GM12878 (cell line): ENCODE data around the gene SKIDA1. TPM values are rescaled to one million over a fixed set of nuclear protein-coding genes. Genes with fewer than 3 reads are reported as not detected.
A peak's percentile ranks its signal among the peaks of the same experiment; 100 is the strongest.
"Not testable (repeated sequence)": the region's sequence is repeated elsewhere in the genome, so short reads cannot be mapped to it uniquely, and the experiment has no call there.

Experiments
- ATAC-seq: fragments of 200-7000 bp; cut with Tn5 transposase; 3 replicates; pipeline ENCODE4 v1.9.1; 2020; ENCODE audit warnings: mild to moderate bottlenecking, moderate library complexity
- BruUV-seq: library from RNA; stranded (reverse); fragments of 400-500 nt; replicated peaks from 2 replicates; lab custom pipeline; 2021; lab: Mats Ljungman, UMichigan
- CTCF ChIA-PET: fragments of 300-600 bp; sonication (Branson Sonifier 250); formaldehyde crosslinking; extraction: SDS; loops from one replicate; lab custom pipeline; 2021; ENCODE audit warnings: inconsistent platforms; lab: Yijun Ruan, JAX
- POLR2A ChIA-PET: fragments of 350-600 bp; formaldehyde crosslinking; extraction: SDS; loops from one replicate; lab custom pipeline; 2021; ENCODE audit warnings: inconsistent platforms; lab: Charles Lee
- RAD21 ChIA-PET: fragments of 300-600 bp; sonication (Branson Sonifier 250); formaldehyde crosslinking; loops from one replicate; lab custom pipeline; 2023; ENCODE audit warnings: antibody characterized with exemption; ENCODE audit not compliant: unreplicated experiment; lab: Charles Lee
- SMC1A ChIA-PET: fragments of 300-600 bp; sonication (Branson Sonifier 250); formaldehyde crosslinking; loops from one replicate; lab custom pipeline; 2023; ENCODE audit not compliant: unreplicated experiment, uncharacterized antibody; lab: Charles Lee
- DNase-seq: peaks from one replicate; pipeline ENCODE4 v3.0.0-alpha.2; 2011; ENCODE audit warnings: low read depth, low spot score
- FAIRE-seq: peaks from 3 replicates; lab custom pipeline; 2011; peaks lifted over from hg19 to GRCh38; lab: Jason Lieb, UNC
- H2AFZ ChIP-seq: 2 replicates; pipeline ENCODE4 v1.6.0; 2011; ENCODE audit warnings: low read depth, low read length, control low read depth; ENCODE audit not compliant: control insufficient read depth
- H3K27ac ChIP-seq: 2 replicates; pipeline ENCODE4 v1.5.1; 2011; ENCODE audit warnings: control low read depth; ENCODE audit not compliant: control insufficient read depth, insufficient read depth
- H3K27me3 ChIP-seq, 2 experiments: replicated peaks in 1 of 2; 2 replicates each; pipeline versions ENCODE4 v1.6.0 to v1.6.1; 2011; ENCODE audit warnings: low read length in 1 of 2; ENCODE audit not compliant: control insufficient read depth in 2 of 2, insufficient read depth in 2 of 2
- H3K36me3 ChIP-seq, 2 experiments: 2 replicates each; pipeline ENCODE4 v1.5.1; 2011; ENCODE audit warnings: low read length in 1 of 2; ENCODE audit not compliant: control insufficient read depth in 2 of 2, insufficient read depth in 2 of 2
- H3K4me1 ChIP-seq: 2 replicates; pipeline ENCODE4 v1.6.1; 2011; ENCODE audit warnings: mild to moderate bottlenecking, low read length, moderate library complexity, mixed read lengths; ENCODE audit not compliant: control insufficient read depth, insufficient read depth
- H3K4me2 ChIP-seq: 2 replicates; pipeline ENCODE4 v1.6.0; 2011; ENCODE audit warnings: control low read depth; ENCODE audit not compliant: control insufficient read depth, insufficient read depth
- H3K4me3 ChIP-seq: fragments of 200-600 bp; sonication (generic); 2 replicates; pipeline ENCODE4 v1.5.1; 2016
- H3K79me2 ChIP-seq: 2 replicates; pipeline ENCODE4 v1.6.0; 2011; ENCODE audit warnings: low read length; ENCODE audit not compliant: control insufficient read depth, insufficient read depth
- H3K9ac ChIP-seq: 2 replicates; pipeline ENCODE4 v1.8.0; 2011; ENCODE audit warnings: low read length, control low read depth, mixed read lengths; ENCODE audit not compliant: control insufficient read depth, insufficient read depth
- H3K9me3 ChIP-seq: replicated peaks from 3 replicates; pipeline ENCODE4 v1.5.1; 2011; ENCODE audit warnings: mild to moderate bottlenecking, low read length; ENCODE audit not compliant: control insufficient read depth, insufficient read depth
- H4K20me1 ChIP-seq: 2 replicates; pipeline ENCODE4 v1.6.0; 2011; ENCODE audit not compliant: control insufficient read depth, insufficient read depth
- CEBPB ChIP-seq, 2 experiments: fragments of 150-350 bp in 1 of 2; IDR thresholded peaks; 2 replicates each; pipeline ENCODE4 v1.6.1; 2012 to 2014; ENCODE audit warnings: low read depth in 2 of 2, low read length in 2 of 2, borderline replicate concordance in 1 of 2, inconsistent platforms in 1 of 2
- NBN ChIP-seq: fragments of 450-650 bp; IDR thresholded peaks from 2 replicates; pipeline ENCODE4 v1.6.1; 2016
- NFYA ChIP-seq: IDR thresholded peaks from 2 replicates; pipeline ENCODE4 v1.6.1; 2011; ENCODE audit warnings: low read depth, mild to moderate bottlenecking, low read length, improper control_type of control experiment, borderline replicate concordance
- NKRF ChIP-seq: fragments of 450-650 bp; conservative IDR thresholded peaks from 2 replicates; pipeline ENCODE4 v1.6.1; 2017; ENCODE audit warnings: mild to moderate bottlenecking, moderate library complexity
- NR2F1 ChIP-seq: fragments of 450-650 bp; conservative IDR thresholded peaks from 2 replicates; pipeline ENCODE4 v1.6.1; 2017; ENCODE audit warnings: mild to moderate bottlenecking
- SMARCA5 ChIP-seq: fragments of 450-650 bp; IDR thresholded peaks from 2 replicates; pipeline ENCODE4 v1.6.1; 2017; ENCODE audit warnings: mild to moderate bottlenecking
- USF1 ChIP-seq: IDR thresholded peaks from 2 replicates; pipeline ENCODE4 v1.6.1; 2011; ENCODE audit warnings: borderline replicate concordance, low read depth, mild to moderate bottlenecking, moderate library complexity, mixed read lengths, low read length; ENCODE audit not compliant: insufficient read depth; ENCODE audit errors: extremely low read length
- YBX1 ChIP-seq: fragments of 450-650 bp; IDR thresholded peaks from 2 replicates; pipeline ENCODE4 v1.6.1; 2016; ENCODE audit warnings: antibody characterized with exemption
- ZNF687 ChIP-seq: fragments of 450-650 bp; IDR thresholded peaks from 2 replicates; pipeline ENCODE4 v1.6.1; 2017; ENCODE audit warnings: mild to moderate bottlenecking, moderate library complexity
- WGBS: methylation state at CpG from one replicate; pipeline ENCODE4 v1.1.6; 2016; ENCODE audit warnings: low lambda C conversion rate; ENCODE audit not compliant: insufficient replicate concordance, insufficient coverage; ENCODE audit errors: missing lambda C conversion rate; 5-methylcytosine and 5-hydroxymethylcytosine counted together
- in situ Hi-C: fragments of 300-500 bp; cut with MboI; formaldehyde crosslinking; loops from 9 replicates; pipeline ENCODE4 v1.14.3; 2018; ENCODE audit warnings: mixed read lengths
- intact Hi-C: fragments of 100-400 bp; cut with micrococcal nuclease; formaldehyde crosslinking; loops from one replicate; pipeline ENCODE4 v1.14.2; 2022; ENCODE audit not compliant: unreplicated experiment
- polyA plus RNA-seq, 11 experiments: library from polyadenylated mRNA; depleted of rRNA in 4 of 11; unstranded in 6 of 11; stranded (reverse) in 5 of 11; fragments of >200 nt; fragmentation: Nextera tagmentation in 4 of 11; fragmentation: Illumina TruSeq in 1 of 11; extraction: Ambion mirVana in 4 of 11; extraction: Trizol in 1 of 11; gene quantifications; 1 replicate in 1 of 11; 2 replicates in 10 of 11; pipeline versions ENCODE4 v1.2.1 to v1.2.3, GENCODE V29; 2011 to 2016; ENCODE audit warnings: inconsistent platforms in 2 of 11, missing spikeins in 2 of 11, low read depth in 1 of 11
- total RNA-seq, 4 experiments: library from RNA; depleted of rRNA in 3 of 4; stranded (reverse); fragments of >200 nt in 3 of 4; fragmentation: Illumina TruSeq in 1 of 4; extraction: Trizol in 1 of 4; gene quantifications; 2 replicates each; pipeline versions ENCODE4 v1.2.1 to v1.2.3, GENCODE V29; 2013 to 2021

The SKIDA1 gene
- total and polyA plus RNA-seq, 10 of the 15 experiments (the other 5 are each of a cell fraction or from before 2014, with no cell fraction given): 0.05 to 0.90 (median 0.28) TPM

GRCh38 chr10:21525367-21526187, at the start of gene SKIDA1 (continued):
- TF ChIP-seq SMARCA5 (peak; percentile 40; the same call in 1 of the 2 replicates), NKRF (0 out of 2 replicates have a peak, but pooled peaks have one; percentile 24), ZNF687 (peak; percentile 98), YBX1 (no peak), CEBPB (IDR thresholded peaks at IDR 0.05; ENCODE audit: borderline replicate concordance in 1 of 2, low read depth in 2 of 2, low read length in 2 of 2) (no peak), NBN (peak; percentile 67; the same call in 1 of the 2 replicates), NR2F1 (peak; percentile 99), NFYA (no peak), USF1 (peak; percentile 40)
- TF ChIP-seq, all 136 proteins: peak for 27

GRCh38 chr10:21574514-21574913, 49.0 kb upstream of the SKIDA1 start:
- H3K79me2 ChIP-seq: peaks cover 50% of the 10 kb centered on the region
- RAD21 ChIA-PET, H3K4me2 ChIP-seq, SMC1A ChIA-PET, CTCF ChIA-PET, intact Hi-C loops, H4K20me1 ChIP-seq, H3K4me3 ChIP-seq, H3K9ac ChIP-seq, H3K27ac ChIP-seq, H2AFZ ChIP-seq, H3K9me3 ChIP-seq, POLR2A ChIA-PET, H3K36me3 ChIP-seq, DNase-seq, H3K27me3 ChIP-seq, BruUV-seq, FAIRE-seq, in situ Hi-C loops, ATAC-seq: not testable (repeated sequence)
- 92% methylated on average over 2 of the region's 2 CpGs for WGBS
- peaks cover 24% of the 10 kb centered on the region for H3K4me1 ChIP-seq
